MM.1S (cell line): ENCODE measurements around the gene MAPK8IP1.

ENCODE experiments used
- CTCF ChIP-seq: fragments of 300-600 bp; sonication (generic); IDR thresholded peaks from 2 replicates; pipeline ENCODE4 v1.5.1; 2016; ENCODE audit warnings: antibody characterized with exemption, low read length, mixed read lengths
- EZH2phosphoT487 ChIP-seq: fragments of 300-600 bp; sonication (generic); IDR thresholded peaks from 2 replicates; pipeline ENCODE4 v1.6.1; 2018; ENCODE audit warnings: antibody characterized with exemption, low read length

GRCh38 chr11:45879803-45880686 lies 5.4 kb upstream of the MAPK8IP1 start:
- TF ChIP-seq CTCF (no peak), EZH2phosphoT487 (no peak)
